B cell (primary cell): ENCODE measurements around the gene ALKBH6.

Source experiments
- EZH2 ChIP-seq: IDR thresholded peaks from 2 replicates; pipeline ENCODE4 v1.6.1; 2012; ENCODE audit warnings: borderline replicate concordance, low read depth, mild to moderate bottlenecking, moderate library complexity, low read length; ENCODE audit not compliant: insufficient read depth, poor library complexity, severe bottlenecking
- TF ChIP-seq, protein P1 (sequence below): fragments of 200-600 bp; IDR thresholded peaks from one replicate; pipeline ENCODE4 v1.8.0; 2022; ENCODE audit warnings: antibody characterized with exemption, mild to moderate bottlenecking

DNA sequence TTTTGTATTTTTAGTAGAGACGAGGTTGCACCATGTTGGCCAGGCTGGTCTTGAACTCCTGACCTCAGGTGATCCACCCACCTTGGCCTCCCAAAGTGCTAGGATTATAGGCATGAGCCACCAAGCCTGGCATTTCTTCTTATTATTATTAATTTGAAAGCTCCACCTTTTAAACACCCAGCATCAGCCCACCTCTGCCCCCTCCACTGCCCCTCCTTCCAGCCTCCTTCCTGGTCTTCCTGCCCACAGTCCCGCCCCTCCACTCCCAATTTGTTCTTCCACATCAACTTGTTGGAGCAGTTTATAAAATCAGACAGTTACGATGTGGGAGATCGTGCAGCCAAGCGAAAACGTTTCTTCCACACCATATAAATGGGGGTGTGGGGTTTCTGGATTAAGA, 26.5 kb upstream of the ALKBH6 start:
- TF ChIP-seq, protein P1, sequence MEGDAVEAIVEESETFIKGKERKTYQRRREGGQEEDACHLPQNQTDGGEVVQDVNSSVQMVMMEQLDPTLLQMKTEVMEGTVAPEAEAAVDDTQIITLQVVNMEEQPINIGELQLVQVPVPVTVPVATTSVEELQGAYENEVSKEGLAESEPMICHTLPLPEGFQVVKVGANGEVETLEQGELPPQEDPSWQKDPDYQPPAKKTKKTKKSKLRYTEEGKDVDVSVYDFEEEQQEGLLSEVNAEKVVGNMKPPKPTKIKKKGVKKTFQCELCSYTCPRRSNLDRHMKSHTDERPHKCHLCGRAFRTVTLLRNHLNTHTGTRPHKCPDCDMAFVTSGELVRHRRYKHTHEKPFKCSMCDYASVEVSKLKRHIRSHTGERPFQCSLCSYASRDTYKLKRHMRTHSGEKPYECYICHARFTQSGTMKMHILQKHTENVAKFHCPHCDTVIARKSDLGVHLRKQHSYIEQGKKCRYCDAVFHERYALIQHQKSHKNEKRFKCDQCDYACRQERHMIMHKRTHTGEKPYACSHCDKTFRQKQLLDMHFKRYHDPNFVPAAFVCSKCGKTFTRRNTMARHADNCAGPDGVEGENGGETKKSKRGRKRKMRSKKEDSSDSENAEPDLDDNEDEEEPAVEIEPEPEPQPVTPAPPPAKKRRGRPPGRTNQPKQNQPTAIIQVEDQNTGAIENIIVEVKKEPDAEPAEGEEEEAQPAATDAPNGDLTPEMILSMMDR: no peak
- TF ChIP-seq EZH2: no peak
